Cardiac muscle cell (in vitro differentiated cells and primary cell): Measurements from ENCODE around the gene CFAP20. TPM values are rescaled to one million over a fixed set of nuclear protein-coding genes. Genes with fewer than 3 reads are reported as not detected.

Experiments used
- DNase-seq, 2 donors: peaks; one replicate each; pipeline versions ENCODE4 v3.0.0 to v3.0.0-alpha.2; 2010 to 2017; ENCODE audit warnings: low read depth in 1 of 2, low spot score in 1 of 2
- H3K27ac ChIP-seq: fragments of 200-600 bp; sonication (generic); 2 replicates; pipeline ENCODE4 v1.5.1; 2016
- H3K27me3 ChIP-seq: fragments of 200-600 bp; sonication (generic); 2 replicates; pipeline ENCODE4 v1.6.0; 2016; ENCODE audit warnings: control low read depth
- H3K36me3 ChIP-seq: fragments of 200-600 bp; sonication (generic); 2 replicates; pipeline ENCODE4 v1.5.1; 2016; ENCODE audit warnings: control low read depth
- H3K4me1 ChIP-seq: fragments of 200-600 bp; sonication (generic); 2 replicates; pipeline ENCODE4 v1.8.1; 2017; ENCODE audit warnings: low read depth, mild to moderate bottlenecking, mixed run types
- H3K4me3 ChIP-seq: fragments of 200-600 bp; sonication (generic); 2 replicates; pipeline ENCODE4 v1.5.1; 2016; ENCODE audit warnings: mild to moderate bottlenecking
- H3K9me3 ChIP-seq: fragments of 200-600 bp; sonication (generic); 2 replicates; pipeline ENCODE4 v1.5.1; 2017; ENCODE audit warnings: low read depth, mild to moderate bottlenecking, control low read depth
- polyA plus RNA-seq: library from polyadenylated mRNA; unstranded; fragments of >200 nt; fragmentation: Nextera tagmentation; extraction: Ambion mirVana; gene quantifications from 2 replicates; pipeline ENCODE4 v1.2.1, GENCODE V29; 2016
- total RNA-seq: library from RNA; depleted of rRNA; stranded (reverse); fragments of >200 nt; gene quantifications from 2 replicates; pipeline ENCODE4 v1.2.3, GENCODE V29; 2016
- TF ChIP-seq, protein P1 (sequence below): IDR thresholded peaks from 2 replicates; pipeline ENCODE4 v1.5.1; 2012; ENCODE audit warnings: low read depth, mild to moderate bottlenecking, low read length

The CFAP20 gene
- total and polyA plus RNA-seq, 2 experiments from 2014 or later, result 137 to 154 TPM

DNA sequence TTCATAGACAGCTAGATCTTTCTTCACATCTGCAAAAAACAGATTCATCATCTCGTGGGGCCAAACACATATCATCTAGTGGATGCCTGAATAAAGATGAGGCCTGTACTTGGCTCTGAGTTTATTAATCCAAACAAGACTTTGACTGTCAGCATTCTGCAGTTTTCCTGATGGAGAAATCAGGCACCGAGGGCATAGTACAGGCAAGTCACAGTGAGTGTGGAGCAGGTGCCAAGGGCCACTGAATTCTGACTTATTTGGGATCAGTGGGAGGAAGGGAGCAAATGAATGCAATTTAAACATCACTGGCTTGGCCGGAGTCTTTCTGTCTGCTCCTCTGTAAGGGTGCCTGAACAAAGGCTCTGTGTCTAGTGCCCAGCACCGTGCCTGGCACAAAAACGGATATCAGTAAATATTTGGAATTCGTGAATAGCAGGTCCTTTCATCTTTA lies 975 bp downstream of the CFAP20 start:
- DNase-seq, result no peak
- Histone ChIP-seq H3K4me3 (peak overlapping the region; percentile 56), H3K4me1 (peaks cover 43% of the 10 kb centered on the region), H3K36me3 (no peaks in the 10 kb centered on the region), H3K27me3 (no peaks in the 10 kb centered on the region), H3K27ac (peak overlapping the region; percentile 85), H3K9me3 (no peaks in the 10 kb centered on the region)
- TF ChIP-seq, protein P1, sequence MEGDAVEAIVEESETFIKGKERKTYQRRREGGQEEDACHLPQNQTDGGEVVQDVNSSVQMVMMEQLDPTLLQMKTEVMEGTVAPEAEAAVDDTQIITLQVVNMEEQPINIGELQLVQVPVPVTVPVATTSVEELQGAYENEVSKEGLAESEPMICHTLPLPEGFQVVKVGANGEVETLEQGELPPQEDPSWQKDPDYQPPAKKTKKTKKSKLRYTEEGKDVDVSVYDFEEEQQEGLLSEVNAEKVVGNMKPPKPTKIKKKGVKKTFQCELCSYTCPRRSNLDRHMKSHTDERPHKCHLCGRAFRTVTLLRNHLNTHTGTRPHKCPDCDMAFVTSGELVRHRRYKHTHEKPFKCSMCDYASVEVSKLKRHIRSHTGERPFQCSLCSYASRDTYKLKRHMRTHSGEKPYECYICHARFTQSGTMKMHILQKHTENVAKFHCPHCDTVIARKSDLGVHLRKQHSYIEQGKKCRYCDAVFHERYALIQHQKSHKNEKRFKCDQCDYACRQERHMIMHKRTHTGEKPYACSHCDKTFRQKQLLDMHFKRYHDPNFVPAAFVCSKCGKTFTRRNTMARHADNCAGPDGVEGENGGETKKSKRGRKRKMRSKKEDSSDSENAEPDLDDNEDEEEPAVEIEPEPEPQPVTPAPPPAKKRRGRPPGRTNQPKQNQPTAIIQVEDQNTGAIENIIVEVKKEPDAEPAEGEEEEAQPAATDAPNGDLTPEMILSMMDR, result no peak

DNA sequence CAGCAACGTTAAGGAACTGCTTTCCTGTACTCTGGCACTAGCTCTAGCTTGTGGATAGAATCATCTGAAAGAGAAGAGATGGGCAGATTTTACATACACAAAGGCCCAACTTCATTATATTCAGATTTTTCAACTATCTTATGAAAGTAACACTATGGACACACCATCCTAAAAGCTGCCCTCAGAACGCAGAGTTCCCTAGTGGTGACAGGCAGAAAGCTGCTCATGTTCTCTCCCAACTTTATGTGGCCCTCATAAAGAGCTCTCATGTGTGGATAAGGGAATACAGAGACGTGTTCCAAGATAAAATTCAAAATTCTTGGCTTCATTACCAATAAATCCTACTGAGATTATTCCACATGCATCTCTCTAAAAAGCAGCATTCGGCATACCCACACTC lies 1.5 kb downstream of the CFAP20 start:
- H3K4me1 ChIP-seq, result peaks cover 43% of the 10 kb centered on the region
- H3K36me3 ChIP-seq, result no peaks in the 10 kb centered on the region
- no peak for DNase-seq
- H3K9me3 ChIP-seq, result no peaks in the 10 kb centered on the region
- no peaks in the 10 kb centered on the region for H3K27me3 ChIP-seq
- peak overlapping the region; percentile 85 for H3K27ac ChIP-seq
- peak overlapping the region; percentile 56 for H3K4me3 ChIP-seq
- TF ChIP-seq, protein P1, result peak; percentile 12

DNA sequence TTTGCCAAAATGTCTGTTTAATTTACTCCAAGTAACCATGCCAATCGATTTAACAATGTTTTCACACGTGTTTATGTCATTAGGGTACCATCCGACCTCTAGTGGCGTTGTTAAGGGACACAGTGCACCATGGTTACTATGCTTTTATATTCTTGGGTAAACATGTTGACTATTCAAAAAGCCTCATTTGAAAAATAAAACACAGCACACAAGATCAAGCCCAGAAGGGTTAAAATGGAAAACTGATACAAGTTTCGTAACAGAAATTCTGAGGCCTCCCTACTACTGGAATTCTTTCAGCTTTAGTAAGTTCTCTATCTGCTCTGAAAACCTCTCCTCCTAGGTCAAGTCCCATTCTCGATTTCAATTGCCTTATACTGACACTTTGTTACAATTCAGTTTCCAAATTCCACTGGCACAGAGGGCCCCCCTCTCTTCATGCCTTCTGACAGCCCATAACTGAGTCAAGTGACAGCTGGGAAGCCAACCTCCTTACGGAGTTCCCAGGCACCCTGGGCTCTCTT lies 2.1 kb downstream of the CFAP20 start:
- H3K27ac ChIP-seq, result peak overlapping the region; percentile 85
- TF ChIP-seq, protein P1, result peak; percentile 36
- DNase-seq, result peak; percentile 34 to 61
- no peaks in the 10 kb centered on the region for H3K27me3 ChIP-seq
- no peaks in the 10 kb centered on the region for H3K9me3 ChIP-seq
- H3K4me3 ChIP-seq, result peak overlapping the region; percentile 56
- H3K36me3 ChIP-seq, result no peaks in the 10 kb centered on the region
- H3K4me1 ChIP-seq, result peaks cover 43% of the 10 kb centered on the region

DNA sequence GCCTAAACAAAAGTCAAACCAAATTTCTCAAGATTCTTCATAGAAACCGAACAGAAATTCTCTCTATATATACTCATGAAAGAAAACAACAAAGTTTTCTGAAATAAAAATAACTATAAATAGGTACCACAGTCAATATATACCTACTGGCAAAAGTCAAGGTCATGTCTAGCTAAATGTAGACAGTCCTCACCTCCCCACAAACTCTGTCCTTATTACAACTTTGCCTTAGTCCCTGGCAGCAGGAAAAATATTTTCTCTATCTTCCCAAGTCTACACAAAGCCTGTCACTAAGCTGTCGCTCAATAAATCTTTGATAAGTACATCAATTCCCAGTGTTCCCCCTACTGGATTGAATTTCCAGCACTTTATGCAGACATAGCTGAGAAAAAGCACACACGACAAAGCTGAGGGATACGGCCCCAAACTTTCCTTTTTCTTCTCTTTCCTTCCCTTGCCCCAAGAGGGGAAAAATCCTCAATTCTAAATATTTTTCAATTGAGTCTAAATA lies 2.7 kb downstream of the CFAP20 start:
- TF ChIP-seq, protein P1, result no peak
- DNase-seq, result no peak
- Histone ChIP-seq H3K4me1 (peaks cover 46% of the 10 kb centered on the region), H3K36me3 (no peaks in the 10 kb centered on the region), H3K27ac (peak overlapping the region; percentile 85), H3K27me3 (no peaks in the 10 kb centered on the region), H3K9me3 (no peaks in the 10 kb centered on the region), H3K4me3 (peak overlapping the region; percentile 56)

DNA sequence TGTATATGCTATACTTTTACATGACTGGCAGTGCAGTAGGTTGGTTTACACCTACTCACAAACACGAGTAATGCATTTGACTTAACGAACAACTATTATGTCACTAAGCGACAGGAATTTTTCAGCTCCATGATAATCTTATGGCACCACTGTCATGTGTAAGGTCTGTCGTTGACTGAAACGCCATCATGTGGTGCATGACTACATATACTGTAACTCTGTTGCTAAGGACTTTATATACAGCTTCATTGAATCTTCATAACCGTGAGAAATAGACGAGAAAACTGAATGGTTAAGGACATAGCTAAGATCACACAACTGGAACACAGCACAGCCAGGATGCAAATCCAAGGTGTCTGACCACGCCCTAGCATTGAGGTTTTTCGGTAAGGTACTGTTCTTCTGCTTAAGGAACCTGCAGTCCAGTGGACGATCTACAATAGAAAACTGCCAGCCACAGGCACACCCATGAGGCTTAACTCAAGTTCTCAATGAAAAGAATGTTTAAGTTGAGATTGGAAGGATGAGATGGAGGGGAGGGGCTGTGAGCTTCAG lies 3.3 kb downstream of the CFAP20 start:
- no peak overlapping the region for H3K27ac ChIP-seq
- H3K4me3 ChIP-seq, result no peak overlapping the region
- TF ChIP-seq, protein P1, result peak; percentile 22
- H3K9me3 ChIP-seq, result no peaks in the 10 kb centered on the region
- peaks cover 53% of the 10 kb centered on the region for H3K4me1 ChIP-seq
- no peak for DNase-seq
- no peaks in the 10 kb centered on the region for H3K27me3 ChIP-seq
- H3K36me3 ChIP-seq, result no peaks in the 10 kb centered on the region
